H1 (cell line): ENCODE data around the gene CCDC178. TPM values are rescaled to one million over a fixed set of nuclear protein-coding genes. Genes with fewer than 3 reads are reported as not detected.

Experiments
- CTCF ChIA-PET: fragments of 300-600 bp; sonication (Branson Sonifier 250); formaldehyde crosslinking; loops from one replicate; lab custom pipeline; 2021; ENCODE audit not compliant: partially characterized antibody; lab: Charles Lee
- POLR2A ChIA-PET: fragments of 300-600 bp; sonication (Branson Sonifier 250); formaldehyde crosslinking; loops from one replicate; lab custom pipeline; 2021; ENCODE audit warnings: inconsistent platforms; ENCODE audit not compliant: partially characterized antibody; lab: Charles Lee
- DNase-seq, 2 experiments: peaks; one replicate each; pipeline versions ENCODE4 v3.0.0 to v3.0.0-alpha.2; 2010 to 2022; ENCODE audit warnings: low spot score in 2 of 2, low read depth in 1 of 2, mixed read lengths in 1 of 2
- FAIRE-seq: peaks from 2 replicates; lab custom pipeline; 2011; peaks lifted over from hg19 to GRCh38; lab: Jason Lieb, UNC
- H2AFZ ChIP-seq: 2 replicates; pipeline ENCODE4 v1.8.1; 2012; ENCODE audit warnings: low read length, inconsistent platforms
- H2AK5ac ChIP-seq: 2 replicates; pipeline ENCODE4 v1.6.1; 2013; ENCODE audit warnings: low read depth, low read length
- H2BK120ac ChIP-seq: replicated peaks from 2 replicates; pipeline ENCODE3; 2013; ENCODE audit warnings: low read depth, low read length, inconsistent platforms
- H2BK12ac ChIP-seq: 2 replicates; pipeline ENCODE4 v1.6.1; 2013; ENCODE audit warnings: low read depth, low read length
- H2BK15ac ChIP-seq: 2 replicates; pipeline ENCODE4 v1.6.1; 2013; ENCODE audit warnings: low read length
- H2BK20ac ChIP-seq: 2 replicates; pipeline ENCODE4 v1.6.1; 2013; ENCODE audit warnings: low read length
- H2BK5ac ChIP-seq: 2 replicates; pipeline ENCODE4 v1.6.1; 2013; ENCODE audit warnings: low read depth, low read length
- H3K14ac ChIP-seq: 2 replicates; pipeline ENCODE4 v1.6.1; 2013; ENCODE audit warnings: inconsistent platforms; ENCODE audit not compliant: insufficient read length
- H3K18ac ChIP-seq: 2 replicates; pipeline ENCODE4 v1.6.1; 2013; ENCODE audit warnings: low read length; ENCODE audit errors: extremely low read depth
- H3K23ac ChIP-seq: 2 replicates; pipeline ENCODE4 v1.6.1; 2013; ENCODE audit warnings: inconsistent platforms; ENCODE audit not compliant: insufficient read length
- H3K23me2 ChIP-seq: 2 replicates; pipeline ENCODE4 v1.6.1; 2013; ENCODE audit warnings: low read depth, low read length
- H3K27ac ChIP-seq: 2 replicates; pipeline ENCODE4 v1.6.1; 2011; ENCODE audit warnings: low read depth, low read length, inconsistent platforms
- H3K27me3 ChIP-seq, 4 experiments: replicated peaks in 1 of 4; 1 replicate in 1 of 4; 2 replicates in 3 of 4; pipeline versions ENCODE4 v1.6.1 to v1.8.1; 2011 to 2013; ENCODE audit warnings: low read length in 3 of 4, mild to moderate bottlenecking in 3 of 4, inconsistent platforms in 2 of 4, mixed read lengths in 2 of 4, moderate library complexity in 1 of 4; ENCODE audit not compliant: control insufficient read depth in 3 of 4, insufficient read depth in 3 of 4; ENCODE audit errors: extremely low read depth in 1 of 4
- H3K36me3 ChIP-seq, 4 experiments: 2 replicates each; pipeline versions ENCODE4 v1.6.1 to v1.8.1; 2011 to 2013; ENCODE audit warnings: mild to moderate bottlenecking in 4 of 4, low read length in 3 of 4, moderate library complexity in 2 of 4, control low read depth in 1 of 4, inconsistent platforms in 1 of 4; ENCODE audit not compliant: insufficient read depth in 4 of 4, control insufficient read depth in 2 of 4
- H3K4ac ChIP-seq: replicated peaks from 2 replicates; pipeline ENCODE3; 2013; ENCODE audit warnings: low read length, low read depth, mixed read lengths, inconsistent platforms; ENCODE audit not compliant: insufficient read length
- H3K4me1 ChIP-seq, 4 experiments: replicated peaks in 1 of 4; 1 replicate in 1 of 4; 2 replicates in 3 of 4; pipeline versions ENCODE4 v1.6.1 to v1.8.1; 2011 to 2013; ENCODE audit warnings: low read length in 3 of 4, inconsistent platforms in 2 of 4, mixed read lengths in 1 of 4; ENCODE audit not compliant: insufficient read depth in 4 of 4, control insufficient read depth in 3 of 4
- H3K4me2 ChIP-seq, 2 experiments: 2 replicates each; pipeline versions ENCODE4 v1.6.1 to v1.8.1; 2011 to 2013; ENCODE audit warnings: low read depth in 2 of 2, low read length in 2 of 2, control low read depth in 1 of 2, inconsistent platforms in 1 of 2, mild to moderate bottlenecking in 1 of 2; ENCODE audit not compliant: insufficient read depth in 1 of 2
- H3K4me3 ChIP-seq, 4 experiments: fragments of 200-600, 300-600 bp in 1 of 4; sonication (generic), shearing (Covaris generic), sonication (Bioruptor Twin) in 1 of 4; 2 replicates each; pipeline versions ENCODE4 v1.5.1 to v1.8.1; 2011 to 2016; ENCODE audit warnings: low read length in 4 of 4, low read depth in 3 of 4, control low read depth in 2 of 4, inconsistent platforms in 2 of 4, mild to moderate bottlenecking in 2 of 4, mixed read lengths in 1 of 4, moderate library complexity in 1 of 4; ENCODE audit not compliant: insufficient read depth in 2 of 4; ENCODE audit errors: extremely low read depth in 1 of 4
- H3K56ac ChIP-seq: replicated peaks from 2 replicates; pipeline ENCODE3; 2013; ENCODE audit warnings: low read depth, mild to moderate bottlenecking, mixed read lengths, low read length, inconsistent platforms; ENCODE audit not compliant: insufficient read length
- H3K79me1 ChIP-seq: 2 replicates; pipeline ENCODE4 v1.6.1; 2013; ENCODE audit warnings: low read depth, low read length, control low read depth
- H3K79me2 ChIP-seq, 2 experiments: 2 replicates each; pipeline versions ENCODE4 v1.6.1 to v1.8.1; 2012 to 2013; ENCODE audit warnings: low read length in 2 of 2, mild to moderate bottlenecking in 2 of 2, inconsistent platforms in 1 of 2; ENCODE audit not compliant: insufficient read depth in 2 of 2, control insufficient read depth in 1 of 2
- H3K9ac ChIP-seq, 4 experiments: replicated peaks in 1 of 4; 1 replicate in 1 of 4; 2 replicates in 3 of 4; pipeline versions ENCODE4 v1.6.1 to v1.8.1; 2011 to 2013; ENCODE audit warnings: low read depth in 3 of 4, low read length in 3 of 4, control low read depth in 2 of 4, mild to moderate bottlenecking in 2 of 4, moderate library complexity in 2 of 4, inconsistent platforms in 1 of 4; ENCODE audit errors: extremely low read depth in 1 of 4
- H3K9me3 ChIP-seq, 2 experiments: 2 replicates each; pipeline versions ENCODE4 v1.6.1 to v1.8.1; 2012 to 2013; ENCODE audit warnings: mild to moderate bottlenecking in 2 of 2, moderate library complexity in 2 of 2, control low read depth in 1 of 2, inconsistent platforms in 1 of 2, low read depth in 1 of 2, low read length in 1 of 2, mixed read lengths in 1 of 2; ENCODE audit not compliant: insufficient read depth in 2 of 2
- H4K20me1 ChIP-seq, 2 experiments: replicated peaks in 1 of 2; 2 replicates each; pipeline versions ENCODE3 to v1.8.1; 2011 to 2013; ENCODE audit warnings: inconsistent platforms in 2 of 2, low read length in 2 of 2, mild to moderate bottlenecking in 1 of 2; ENCODE audit not compliant: insufficient read depth in 2 of 2, control insufficient read depth in 1 of 2
- H4K5ac ChIP-seq: 2 replicates; pipeline ENCODE4 v1.6.1; 2013; ENCODE audit warnings: low read length, low read depth, mixed read lengths, inconsistent platforms; ENCODE audit not compliant: insufficient read length
- H4K8ac ChIP-seq: 2 replicates; pipeline ENCODE4 v1.8.0; 2013; ENCODE audit warnings: mild to moderate bottlenecking, moderate library complexity, low read length, inconsistent platforms; ENCODE audit not compliant: insufficient read depth; ENCODE audit errors: extremely low read depth
- H4K91ac ChIP-seq: replicated peaks from 2 replicates; pipeline ENCODE3; 2013; ENCODE audit warnings: low read length, mixed read lengths, inconsistent platforms; ENCODE audit not compliant: insufficient read length
- BACH1 ChIP-seq: IDR thresholded peaks from 2 replicates; pipeline ENCODE4 v1.6.1; 2012; ENCODE audit warnings: low read length, improper control_type of control experiment
- BRCA1 ChIP-seq: IDR thresholded peaks from 2 replicates; pipeline ENCODE4 v1.6.1; 2012; ENCODE audit warnings: low read depth, low read length, improper control_type of control experiment
- CBX5 ChIP-seq: fragments of 300-800, 300-1000 bp; sonication (generic); IDR thresholded peaks from 2 replicates; pipeline ENCODE4 v1.7.1; 2016; ENCODE audit warnings: antibody characterized with exemption, low read length, low read depth
- CEBPB ChIP-seq: IDR thresholded peaks from 2 replicates; pipeline ENCODE4 v1.6.1; 2012; ENCODE audit warnings: low read depth, low read length
- CREB1 ChIP-seq: IDR thresholded peaks from 2 replicates; pipeline ENCODE4 v1.6.1; 2012; ENCODE audit warnings: inconsistent platforms
- HDAC2 ChIP-seq, 2 experiments: fragments of 300-600 bp in 1 of 2; sonication (generic) in 1 of 2; IDR thresholded peaks; 2 replicates each; pipeline ENCODE4 v1.6.1; 2011 to 2012; ENCODE audit warnings: low read depth in 2 of 2, low read length in 2 of 2, mild to moderate bottlenecking in 2 of 2, moderate library complexity in 2 of 2, borderline replicate concordance in 1 of 2, inconsistent platforms in 1 of 2
- JUN ChIP-seq: IDR thresholded peaks from 2 replicates; pipeline ENCODE4 v1.6.1; 2011; ENCODE audit warnings: low read depth, mild to moderate bottlenecking, improper control_type of control experiment, low read length
- NRF1 ChIP-seq: IDR thresholded peaks from 2 replicates; pipeline ENCODE4 v1.6.1; 2011; ENCODE audit warnings: mild to moderate bottlenecking, low read depth, low read length, improper control_type of control experiment
- RAD21 ChIP-seq, 2 experiments: IDR thresholded peaks in 1 of 2; conservative IDR thresholded peaks in 1 of 2; 2 replicates each; pipeline ENCODE4 v1.6.1; 2011; ENCODE audit warnings: low read depth in 2 of 2, low read length in 2 of 2, improper control_type of control experiment in 1 of 2, inconsistent platforms in 1 of 2, mild to moderate bottlenecking in 1 of 2, moderate library complexity in 1 of 2
- RFX5 ChIP-seq: IDR thresholded peaks from 2 replicates; pipeline ENCODE4 v1.6.1; 2011; ENCODE audit warnings: low read depth, low read length, improper control_type of control experiment, borderline replicate concordance
- RXRA ChIP-seq: IDR thresholded peaks from 2 replicates; pipeline ENCODE4 v1.6.1; 2011; ENCODE audit warnings: low read depth, mild to moderate bottlenecking, low read length, moderate library complexity; ENCODE audit not compliant: insufficient read depth
- WGBS, 2 experiments: shearing (Covaris generic) in 1 of 2; methylation state at CpG; one replicate each; pipeline versions ENCODE4 v1.1.6 to v1.1.7; 2013 to 2015; ENCODE audit warnings: low lambda C conversion rate in 2 of 2, mixed read lengths in 2 of 2, inconsistent platforms in 1 of 2, low coverage in 1 of 2, missing lambda C conversion rate in 1 of 2; ENCODE audit not compliant: insufficient replicate concordance in 2 of 2, insufficient coverage in 1 of 2, insufficient read length in 1 of 2; ENCODE audit errors: extremely low coverage in 1 of 2, missing lambda C conversion rate in 1 of 2; 5-methylcytosine and 5-hydroxymethylcytosine counted together
- polyA plus RNA-seq, 7 experiments: library from polyadenylated mRNA; depleted of rRNA in 3 of 7; stranded (reverse) in 5 of 7; unstranded in 2 of 7; fragments of >200 nt in 5 of 7; fragments of 200-250 nt in 2 of 7; gene quantifications; 1 replicate in 5 of 7; 2 replicates in 1 of 7; 4 replicates in 1 of 7; pipeline versions ENCODE4 v1.2.1 to v1.2.3, GENCODE V29; 2011 to 2013; ENCODE audit warnings: missing spikeins in 2 of 7, mixed read lengths in 2 of 7
- total RNA-seq: library from RNA; stranded (reverse); fragmentation: NEBNext Ultra II Directional; extraction: Animal tissue kit (Norgen Biotek cat#: 25700); gene quantifications from 2 replicates; pipeline ENCODE4 v1.2.1, GENCODE V29; 2021

CCDC178 gene
- total and polyA plus RNA-seq, 2 of the 8 experiments (the other 6 are each of a cell fraction or from before 2014, with no cell fraction given): not detected

DNA sequence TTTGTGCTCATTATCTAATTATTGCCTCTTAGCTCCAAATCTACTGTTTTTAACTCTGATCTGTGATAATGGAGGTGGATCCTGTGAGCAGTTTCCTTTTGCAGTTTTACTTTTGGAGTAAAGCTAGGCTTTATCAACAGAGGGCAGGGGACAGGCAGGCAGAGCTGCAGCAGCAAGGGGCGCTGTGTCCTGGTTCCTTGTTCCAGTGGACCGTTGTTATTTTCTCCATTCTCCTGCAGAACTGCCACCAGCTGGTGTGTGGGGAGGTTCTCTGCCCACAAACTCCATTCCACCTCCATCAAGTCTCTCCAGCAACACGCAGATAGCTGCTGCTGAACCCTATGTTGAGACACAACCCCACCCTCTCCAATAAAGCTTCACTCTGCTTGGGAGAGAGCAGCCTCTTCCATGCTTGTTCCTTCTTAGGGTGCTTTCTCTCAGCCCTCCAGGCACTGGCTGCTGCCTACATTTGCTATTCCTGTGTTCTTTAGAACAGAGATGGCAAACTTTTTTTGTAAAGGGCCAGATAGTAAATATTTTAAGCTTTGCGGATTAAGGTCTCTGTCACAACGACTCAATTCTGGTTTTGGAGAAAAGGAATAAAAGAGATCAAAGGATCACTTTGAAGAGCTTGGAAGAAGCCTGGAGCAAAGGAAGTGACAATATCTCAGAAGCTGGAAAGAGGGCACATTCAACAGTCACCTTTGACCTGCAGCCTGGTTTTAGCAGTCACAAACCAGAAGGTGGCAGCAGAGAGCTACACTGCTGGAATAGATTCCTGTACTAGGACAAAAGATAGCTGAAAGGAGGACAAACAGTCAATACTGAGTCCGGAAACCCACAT lies 208.8 kb downstream of the CCDC178 start:
- Histone ChIP-seq H3K27me3 (no peaks in the 10 kb centered on the region), H3K23me2 (no peaks in the 10 kb centered on the region), H4K91ac (no peak overlapping the region), H3K56ac (no peak overlapping the region), H4K8ac (no peak overlapping the region), H3K23ac (no peak overlapping the region), H3K79me2 (no peaks in the 10 kb centered on the region), H2AFZ (peak overlapping the region; percentile 98), H3K18ac (no peak overlapping the region), H2BK15ac (no peak overlapping the region), H2BK12ac (no peak overlapping the region), H3K27ac (no peak overlapping the region), H3K9me3 (no peaks in the 10 kb centered on the region), H3K36me3 (no peaks in the 10 kb centered on the region), H2BK20ac (no peak overlapping the region), H2BK5ac (no peak overlapping the region), H3K9ac (no peak overlapping the region), H4K5ac (no peak overlapping the region), H3K14ac (no peak overlapping the region), H3K79me1 (no peaks in the 10 kb centered on the region), H3K4me1 (no peaks in the 10 kb centered on the region), H4K20me1 (no peaks in the 10 kb centered on the region), H2BK120ac (no peak overlapping the region), H2AK5ac (no peak overlapping the region), H3K4me2 (no peak overlapping the region), H3K4me3 (no peak overlapping the region), H3K4ac (no peak overlapping the region)
- FAIRE-seq: peak; percentile 98
- DNase-seq: peak; percentile 50 to 84
- 59% methylated on average over 6 of the region's 6 CpGs; no CpG with 5 or more reads in 1 of the 2 experiments for WGBS, 2 experiments
- CTCF ChIA-PET: interaction anchor here (0.5 to 4.8 kb wide), 59 partner anchors 10 to 686 kb away, joined by 3 to 35 read pairs (median 4); no protein-coding TSS in a partner anchor
- POLR2A ChIA-PET: interaction anchor here (0.7 kb wide), 1 partner anchor 85 kb away, joined by 3 read pairs; no protein-coding TSS in a partner anchor
- no peak for TF ChIP-seq NRF1
- TF ChIP-seq CBX5: no peak
- TF ChIP-seq JUN: no peak
- no peak for TF ChIP-seq RFX5
- TF ChIP-seq BRCA1: no peak
- no peak for TF ChIP-seq HDAC2 (IDR thresholded peaks at IDR 0.05; ENCODE audit: borderline replicate concordance in 1 of 2, low read depth in 2 of 2, low read length in 2 of 2)
- TF ChIP-seq RXRA: no peak
- TF ChIP-seq CREB1: no peak
- no peak for TF ChIP-seq BACH1
- no peak for TF ChIP-seq CEBPB
- peak; percentile 93 to 95 for TF ChIP-seq RAD21 (IDR thresholded peaks at IDR 0.05 in 1 of 2, conservative IDR thresholded peaks at IDR 0.05 in 1 of 2; ENCODE audit: low read depth in 2 of 2, low read length in 2 of 2)
